HepG2 (cell line): Measurements from ENCODE around the gene SHPK. TPM values are rescaled to one million over a fixed set of nuclear protein-coding genes. Genes with fewer than 3 reads are reported as not detected.

Source experiments
- CBX2 ChIP-seq, 2 experiments: fragments of 200-600 bp in 1 of 2; sonication (generic); formaldehyde crosslinking in 1 of 2; IDR thresholded peaks; 2 replicates each; pipeline versions ENCODE4 v1.7.0 to v1.8.1; 2018 to 2022; ENCODE audit warnings: low read depth in 2 of 2, low read length in 1 of 2, mild to moderate bottlenecking in 1 of 2, missing genetic modification reagents in 1 of 2
- CCAR2 ChIP-seq: fragments of 200-400 bp; formaldehyde crosslinking; optimal IDR thresholded peaks from 2 replicates; pipeline ENCODE3; 2018; ENCODE audit warnings: low read depth, mild to moderate bottlenecking, low read length, moderate library complexity
- CREB1 ChIP-seq, 2 experiments: fragments of 450-650 bp in 1 of 2; IDR thresholded peaks; 2 replicates each; pipeline ENCODE4 v1.6.1; 2016 to 2017; ENCODE audit warnings: control low read depth in 1 of 2, mild to moderate bottlenecking in 1 of 2, missing compliant biosample characterization in 1 of 2, missing genetic modification characterization in 1 of 2
- EZH2 ChIP-seq: conservative IDR thresholded peaks from 2 replicates; pipeline ENCODE4 v1.6.1; 2012; ENCODE audit warnings: mild to moderate bottlenecking, low read depth, low read length, moderate library complexity
- MED8 ChIP-seq: sonication (generic); formaldehyde crosslinking; IDR thresholded peaks from 2 replicates; pipeline ENCODE4 v1.8.1; 2023; ENCODE audit warnings: mild to moderate bottlenecking, missing genetic modification reagents; ENCODE audit not compliant: insufficient replicate concordance
- MTF1 ChIP-seq: sonication (generic); formaldehyde crosslinking; IDR thresholded peaks from 2 replicates; pipeline ENCODE4 v1.5.0; 2020; ENCODE audit warnings: missing genetic modification reagents
- MYNN ChIP-seq: sonication (generic); formaldehyde crosslinking; IDR thresholded peaks from 2 replicates; pipeline ENCODE4 v1.4.0; 2020; ENCODE audit warnings: mild to moderate bottlenecking, low read depth, missing genetic modification reagents
- REL ChIP-seq: sonication (generic); formaldehyde crosslinking; conservative IDR thresholded peaks from 2 replicates; pipeline ENCODE4 v1.8.0; 2022; ENCODE audit warnings: mild to moderate bottlenecking, missing genetic modification reagents, moderate library complexity
- SKI ChIP-seq: fragments of 450-650 bp; IDR thresholded peaks from one replicate; pipeline ENCODE4 v1.6.1; 2018; ENCODE audit warnings: mild to moderate bottlenecking; ENCODE audit not compliant: partially characterized antibody
- SOX5 ChIP-seq: IDR thresholded peaks from 2 replicates; pipeline ENCODE4 v1.6.1; 2016; ENCODE audit warnings: borderline replicate concordance
- SP5 ChIP-seq: IDR thresholded peaks from 2 replicates; pipeline ENCODE4 v1.6.1; 2016; ENCODE audit warnings: low read depth, borderline replicate concordance
- ZC3H13 ChIP-seq: sonication (generic); formaldehyde crosslinking; IDR thresholded peaks from 2 replicates; pipeline ENCODE4 v1.8.1; 2023; ENCODE audit warnings: mild to moderate bottlenecking, missing genetic modification reagents, moderate library complexity
- ZKSCAN8 ChIP-seq: IDR thresholded peaks from 2 replicates; pipeline ENCODE4 v1.6.1; 2016; ENCODE audit warnings: borderline replicate concordance, missing genetic modification reagents, missing compliant biosample characterization
- ZMYM3 ChIP-seq: sonication (generic); formaldehyde crosslinking; IDR thresholded peaks from 2 replicates; pipeline ENCODE4 v1.5.1; 2020; ENCODE audit warnings: mild to moderate bottlenecking, missing genetic modification reagents
- ZNF432 ChIP-seq: sonication (generic); formaldehyde crosslinking; IDR thresholded peaks from 2 replicates; pipeline ENCODE4 v1.5.0; 2020; ENCODE audit warnings: missing genetic modification reagents, mild to moderate bottlenecking, borderline replicate concordance
- ZNF607 ChIP-seq: sonication (generic); formaldehyde crosslinking; IDR thresholded peaks from 2 replicates; pipeline ENCODE4 v1.5.1; 2020; ENCODE audit warnings: missing genetic modification reagents, mild to moderate bottlenecking, borderline replicate concordance
- ZNF749 ChIP-seq: sonication (generic); formaldehyde crosslinking; IDR thresholded peaks from 2 replicates; pipeline ENCODE4 v1.8.0; 2022; ENCODE audit warnings: mild to moderate bottlenecking, missing genetic modification reagents, moderate library complexity, borderline replicate concordance
- ZNF891 ChIP-seq: sonication (generic); formaldehyde crosslinking; IDR thresholded peaks from 2 replicates; pipeline ENCODE4 v1.5.0; 2020; ENCODE audit warnings: mild to moderate bottlenecking, missing genetic modification reagents
- polyA plus RNA-seq, 8 experiments: library from polyadenylated mRNA; depleted of rRNA in 3 of 8; stranded (reverse) in 7 of 8; unstranded in 1 of 8; fragments of >200 nt; fragmentation: Illumina TruSeq in 4 of 8; extraction: Trizol in 4 of 8; gene quantifications; 2 replicates each; pipeline versions ENCODE4 v1.2.1 to v1.2.3, GENCODE V29; 2011 to 2016; ENCODE audit warnings: low read depth in 4 of 8, missing spikeins in 1 of 8, mixed read lengths in 1 of 8; ENCODE audit not compliant: insufficient read depth in 1 of 8
- total RNA-seq, 5 experiments: library from RNA; depleted of rRNA; stranded (reverse); fragments of >200 nt; fragmentation: Illumina TruSeq; extraction: Trizol; gene quantifications; 2 replicates each; pipeline ENCODE4 v1.2.3, GENCODE V29; 2016; ENCODE audit warnings: low read depth in 1 of 5
- TF ChIP-seq, protein P1 (sequence below): sonication (generic); formaldehyde crosslinking; IDR thresholded peaks from 2 replicates; pipeline ENCODE4 v1.4.0; 2020; ENCODE audit warnings: missing genetic modification reagents, mild to moderate bottlenecking, borderline replicate concordance
- TF ChIP-seq, protein P2 (sequence below): sonication (generic); formaldehyde crosslinking; IDR thresholded peaks from 2 replicates; pipeline ENCODE4 v1.8.0; 2022; ENCODE audit warnings: mild to moderate bottlenecking, missing genetic modification reagents, borderline replicate concordance
- TF ChIP-seq, protein P3 (sequence below): IDR thresholded peaks from 2 replicates; pipeline ENCODE4 v1.6.1; 2012; ENCODE audit warnings: inconsistent platforms
- TF ChIP-seq, protein P4 (sequence below): sonication (generic); formaldehyde crosslinking; IDR thresholded peaks from 2 replicates; pipeline ENCODE4 v1.4.0; 2020; ENCODE audit warnings: missing genetic modification reagents
- TF ChIP-seq, protein P5 (sequence below): sonication (generic); formaldehyde crosslinking; IDR thresholded peaks from 2 replicates; pipeline ENCODE4 v1.8.1; 2023; ENCODE audit warnings: mild to moderate bottlenecking, missing genetic modification reagents

Gene SHPK
- total and polyA plus RNA-seq, 2 of the 13 experiments (the other 11 are each of a cell fraction or from before 2014, with no cell fraction given), result 16.2 to 30.9 TPM

DNA sequence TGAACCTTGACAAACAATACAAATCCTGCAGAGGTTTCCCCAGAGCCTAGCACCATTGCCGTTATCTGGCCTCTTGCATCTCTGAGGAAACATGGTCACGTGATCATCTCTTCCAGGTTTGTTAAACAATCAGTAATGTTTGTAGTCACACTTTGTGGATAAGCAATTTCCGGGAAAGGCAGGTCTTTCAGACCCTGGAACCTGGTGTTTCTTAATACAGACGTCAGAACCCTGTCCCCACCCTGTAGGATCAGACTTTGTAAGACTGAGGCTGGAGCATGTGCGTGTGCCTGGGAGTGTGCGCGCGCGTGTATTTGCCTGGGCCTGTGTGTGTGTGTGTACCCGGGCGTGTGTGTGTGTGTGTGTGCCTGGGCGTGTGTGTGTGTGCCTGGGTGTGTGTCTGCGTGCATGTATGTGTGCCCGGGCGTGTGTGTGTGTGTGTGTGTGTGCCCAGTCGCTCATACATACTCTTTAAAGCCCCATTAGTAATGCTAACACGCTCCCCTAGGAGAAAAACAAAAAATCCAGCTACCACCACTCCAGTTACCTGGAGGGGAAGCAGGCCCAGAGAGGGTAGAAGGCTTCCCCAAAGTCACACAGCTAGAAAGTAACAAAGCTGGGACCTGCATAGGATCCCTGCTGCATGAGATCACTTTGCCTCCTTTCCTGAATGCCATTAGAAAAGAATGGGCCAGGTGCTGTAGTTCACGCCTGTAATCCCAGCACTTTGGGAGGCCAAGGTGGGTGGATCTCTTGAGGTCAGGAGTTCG is 5.9 kb upstream of the SHPK start (continued):
- TF ChIP-seq, protein P1, sequence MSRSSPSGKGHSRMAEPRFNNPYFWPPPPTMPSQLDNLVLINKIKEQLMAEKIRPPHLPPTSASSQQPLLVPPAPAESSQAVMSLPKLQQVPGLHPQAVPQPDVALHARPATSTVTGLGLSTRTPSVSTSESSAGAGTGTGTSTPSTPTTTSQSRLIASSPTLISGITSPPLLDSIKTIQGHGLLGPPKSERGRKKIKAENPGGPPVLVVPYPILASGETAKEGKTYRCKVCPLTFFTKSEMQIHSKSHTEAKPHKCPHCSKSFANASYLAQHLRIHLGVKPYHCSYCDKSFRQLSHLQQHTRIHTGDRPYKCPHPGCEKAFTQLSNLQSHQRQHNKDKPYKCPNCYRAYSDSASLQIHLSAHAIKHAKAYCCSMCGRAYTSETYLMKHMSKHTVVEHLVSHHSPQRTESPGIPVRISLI (CRISPR knock-in tag), result no peak
- TF ChIP-seq CBX2 (IDR thresholded peaks at IDR 0.05; ENCODE audit: low read depth, low read length), result no peak
- no peak for TF ChIP-seq CBX2 (CRISPR knock-in tag; IDR thresholded peaks at IDR 0.05; ENCODE audit: low read depth)
- no peak for TF ChIP-seq ZC3H13 (CRISPR knock-in tag)
- TF ChIP-seq REL, result no peak
- TF ChIP-seq ZMYM3 (CRISPR knock-in tag), result peak; percentile 88
- TF ChIP-seq CREB1 (IDR thresholded peaks at IDR 0.05), result peak; percentile 64
- TF ChIP-seq CREB1 (CRISPR knock-in tag; IDR thresholded peaks at IDR 0.05), result peak; percentile 56; the same call in 1 of the 2 replicates
- TF ChIP-seq, protein P2, sequence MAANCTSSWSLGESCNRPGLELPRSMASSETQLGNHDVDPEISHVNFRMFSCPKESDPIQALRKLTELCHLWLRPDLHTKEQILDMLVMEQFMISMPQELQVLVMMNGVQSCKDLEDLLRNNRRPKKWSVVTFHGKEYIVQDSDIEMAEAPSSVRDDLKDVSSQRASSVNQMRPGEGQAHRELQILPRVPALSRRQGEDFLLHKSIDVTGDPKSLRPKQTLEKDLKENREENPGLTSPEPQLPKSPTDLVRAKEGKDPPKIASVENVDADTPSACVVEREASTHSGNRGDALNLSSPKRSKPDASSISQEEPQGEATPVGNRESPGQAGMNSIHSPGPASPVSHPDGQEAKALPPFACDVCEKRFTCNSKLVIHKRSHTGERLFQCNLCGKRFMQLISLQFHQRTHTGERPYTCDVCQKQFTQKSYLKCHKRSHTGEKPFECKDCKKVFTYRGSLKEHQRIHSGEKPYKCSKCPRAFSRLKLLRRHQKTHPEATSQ (CRISPR knock-in tag), result no peak
- TF ChIP-seq SKI, result no peak
- no peak for TF ChIP-seq MED8 (CRISPR knock-in tag)
- TF ChIP-seq ZNF749 (CRISPR knock-in tag), result no peak
- TF ChIP-seq CCAR2, result no peak
- no peak for TF ChIP-seq ZKSCAN8 (CRISPR knock-in tag)
- TF ChIP-seq MTF1 (CRISPR knock-in tag), result no peak
- TF ChIP-seq, protein P3, sequence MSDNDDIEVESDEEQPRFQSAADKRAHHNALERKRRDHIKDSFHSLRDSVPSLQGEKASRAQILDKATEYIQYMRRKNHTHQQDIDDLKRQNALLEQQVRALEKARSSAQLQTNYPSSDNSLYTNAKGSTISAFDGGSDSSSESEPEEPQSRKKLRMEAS, result peak; percentile 47; the same call in 1 of the 2 replicates
- no peak for TF ChIP-seq MYNN (CRISPR knock-in tag)
- peak; percentile 89 for TF ChIP-seq SOX5 (CRISPR knock-in tag)
- peak; percentile 21; the same call in 1 of the 2 replicates for TF ChIP-seq SP5 (CRISPR knock-in tag)
- no peak for TF ChIP-seq ZNF891 (CRISPR knock-in tag)
- 0 out of 2 replicates have a peak, but pooled peaks have one; percentile 54 for TF ChIP-seq ZNF607 (CRISPR knock-in tag)
- TF ChIP-seq ZNF432 (CRISPR knock-in tag), result no peak
- TF ChIP-seq, protein P4, sequence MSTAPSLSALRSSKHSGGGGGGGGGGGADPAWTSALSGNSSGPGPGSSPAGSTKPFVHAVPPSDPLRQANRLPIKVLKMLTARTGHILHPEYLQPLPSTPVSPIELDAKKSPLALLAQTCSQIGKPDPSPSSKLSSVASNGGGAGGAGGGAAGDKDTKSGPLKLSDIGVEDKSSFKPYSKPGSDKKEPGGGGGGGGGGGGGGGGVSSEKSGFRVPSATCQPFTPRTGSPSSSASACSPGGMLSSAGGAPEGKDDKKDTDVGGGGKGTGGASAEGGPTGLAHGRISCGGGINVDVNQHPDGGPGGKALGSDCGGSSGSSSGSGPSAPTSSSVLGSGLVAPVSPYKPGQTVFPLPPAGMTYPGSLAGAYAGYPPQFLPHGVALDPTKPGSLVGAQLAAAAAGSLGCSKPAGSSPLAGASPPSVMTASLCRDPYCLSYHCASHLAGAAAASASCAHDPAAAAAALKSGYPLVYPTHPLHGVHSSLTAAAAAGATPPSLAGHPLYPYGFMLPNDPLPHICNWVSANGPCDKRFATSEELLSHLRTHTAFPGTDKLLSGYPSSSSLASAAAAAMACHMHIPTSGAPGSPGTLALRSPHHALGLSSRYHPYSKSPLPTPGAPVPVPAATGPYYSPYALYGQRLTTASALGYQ (CRISPR knock-in tag), result no peak
- no peak for TF ChIP-seq EZH2
- TF ChIP-seq, protein P5, sequence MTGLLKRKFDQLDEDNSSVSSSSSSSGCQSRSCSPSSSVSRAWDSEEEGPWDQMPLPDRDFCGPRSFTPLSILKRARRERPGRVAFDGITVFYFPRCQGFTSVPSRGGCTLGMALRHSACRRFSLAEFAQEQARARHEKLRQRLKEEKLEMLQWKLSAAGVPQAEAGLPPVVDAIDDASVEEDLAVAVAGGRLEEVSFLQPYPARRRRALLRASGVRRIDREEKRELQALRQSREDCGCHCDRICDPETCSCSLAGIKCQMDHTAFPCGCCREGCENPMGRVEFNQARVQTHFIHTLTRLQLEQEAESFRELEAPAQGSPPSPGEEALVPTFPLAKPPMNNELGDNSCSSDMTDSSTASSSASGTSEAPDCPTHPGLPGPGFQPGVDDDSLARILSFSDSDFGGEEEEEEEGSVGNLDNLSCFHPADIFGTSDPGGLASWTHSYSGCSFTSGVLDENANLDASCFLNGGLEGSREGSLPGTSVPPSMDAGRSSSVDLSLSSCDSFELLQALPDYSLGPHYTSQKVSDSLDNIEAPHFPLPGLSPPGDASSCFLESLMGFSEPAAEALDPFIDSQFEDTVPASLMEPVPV (CRISPR knock-in tag), result no peak
